Pons (tissue), 1 donor: Measurements from ENCODE around the gene GNAS-AS1.

Experiments used
- DNase-seq: peaks from one replicate; pipeline ENCODE4 v3.0.0-alpha.2; 2016; ENCODE audit warnings: low spot score

The GNAS-AS1 gene

GRCh38 chr20:58855506-58856389 is 5.0 kb upstream of the GNAS-AS1 start:
- no peak for DNase-seq

- DNase-seq, result no peak
These were observed 4.2 kb upstream of the GNAS-AS1 start for GRCh38 chr20:58854638-58855471.

- no peak for DNase-seq
These were observed 3.4 kb upstream of the GNAS-AS1 start for GRCh38 chr20:58853976-58854637.

GRCh38 chr20:58853466-58853865 is 2.8 kb upstream of the GNAS-AS1 start:
- DNase-seq, result no peak

- DNase-seq, result peak; percentile 17
These were observed 2.0 kb upstream of the GNAS-AS1 start, which contains the start of gene GNAS for GRCh38 chr20:58852543-58853271. TSS of gene GNAS (plus strand) at chr20:58852716.

GRCh38 chr20:58851969-58852458 is 1.3 kb upstream of the GNAS-AS1 start:
- no peak for DNase-seq

- no peak for DNase-seq
These were observed 693 bp upstream of the GNAS-AS1 start for GRCh38 chr20:58851221-58851968.

GRCh38 chr20:58847463-58847862 is 3.2 kb downstream of the GNAS-AS1 start:
- DNase-seq, result no peak

GRCh38 chr20:58845706-58846105 is 5.0 kb downstream of the GNAS-AS1 start:
- no peak for DNase-seq

- DNase-seq, result no peak
These were observed 7.6 kb downstream of the GNAS-AS1 start for GRCh38 chr20:58843128-58843556.

- DNase-seq, result no peak
These were observed 8.4 kb downstream of the GNAS-AS1 start for GRCh38 chr20:58842276-58842675.

- no peak for DNase-seq
These were observed 9.0 kb downstream of the GNAS-AS1 start for GRCh38 chr20:58841539-58842264.

- DNase-seq, result no peak
These were observed 9.7 kb downstream of the GNAS-AS1 start for GRCh38 chr20:58840816-58841538.

- no peak for DNase-seq
These were observed 10.5 kb downstream of the GNAS-AS1 start for GRCh38 chr20:58839991-58840747.

GRCh38 chr20:58839474-58839874 is 11.2 kb downstream of the GNAS-AS1 start:
- DNase-seq, result no peak

- DNase-seq, result no peak
These were observed 12.5 kb downstream of the GNAS-AS1 start for GRCh38 chr20:58838174-58838573.

- DNase-seq, result no peak
These were observed 13.0 kb downstream of the GNAS-AS1 start for GRCh38 chr20:58837717-58838116.

GRCh38 chr20:58836616-58837204 is 14.0 kb downstream of the GNAS-AS1 start:
- DNase-seq, result no peak
